HEK293T (cell line): ENCODE data around the gene IL22RA2.

Source experiments
- FOXK2 ChIP-seq: fragments of 450-650 bp; IDR thresholded peaks from 2 replicates; pipeline ENCODE4 v1.6.1; 2016; ENCODE audit warnings: mild to moderate bottlenecking
- FOXM1 ChIP-seq: fragments of 450-650 bp; IDR thresholded peaks from 2 replicates; pipeline ENCODE4 v1.6.1; 2017; ENCODE audit warnings: mild to moderate bottlenecking, borderline replicate concordance

- TF ChIP-seq FOXM1 (no peak), FOXK2 (no peak)
Measured at GRCh38 chr6:137218473-137218916, 45.1 kb upstream of the IL22RA2 start.
